Loucy (cell line): ENCODE measurements around the gene ASXL1.

ENCODE experiments used
- CTCF ChIP-seq: fragments of 200-600 bp; sonication (generic); conservative IDR thresholded peaks from 2 replicates; pipeline ENCODE4 v1.5.1; 2014; ENCODE audit warnings: mild to moderate bottlenecking, antibody characterized with exemption, low read length
- EZH2phosphoT487 ChIP-seq: fragments of 200-600 bp; IDR thresholded peaks from 2 replicates; pipeline ENCODE4 v1.6.1; 2018; ENCODE audit warnings: antibody characterized with exemption, mild to moderate bottlenecking, moderate library complexity, borderline replicate concordance

GRCh38 chr20:32455901-32456701 is 98.0 kb downstream of the ASXL1 start:
- TF ChIP-seq CTCF: no peak
- no peak for TF ChIP-seq EZH2phosphoT487
